GM12875 (cell line): Measurements from ENCODE around the gene LRBA.

Experiments used
- H3K4me3 ChIP-seq: one replicate; pipeline ENCODE4 v1.5.1; 2011; ENCODE audit warnings: low read depth, low read length, control low read depth
- TF ChIP-seq, protein P1 (sequence below): IDR thresholded peaks from 2 replicates; pipeline ENCODE4 v1.5.1; 2011; ENCODE audit warnings: low read depth, mild to moderate bottlenecking, control low read depth, inconsistent platforms, low read length, moderate library complexity, borderline replicate concordance; ENCODE audit not compliant: insufficient read depth

Gene LRBA

DNA sequence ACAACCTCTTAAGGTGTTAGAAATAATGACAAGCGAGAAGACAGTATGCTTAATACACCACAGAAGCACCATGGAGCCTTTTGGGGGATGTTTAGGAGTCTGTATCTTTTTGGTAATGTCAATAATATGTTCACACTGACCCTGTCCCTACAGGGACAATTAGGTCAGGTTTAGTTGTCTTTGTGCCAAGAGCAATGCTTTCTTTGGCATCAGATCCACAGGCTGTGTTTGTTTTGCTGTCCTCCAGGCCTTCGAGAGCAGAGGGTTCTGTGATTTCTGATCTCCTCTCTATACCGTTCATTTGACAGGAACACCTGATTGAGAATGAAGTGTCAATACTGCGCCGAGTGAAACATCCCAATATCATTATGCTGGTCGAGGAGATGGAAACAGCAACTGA lies 783.1 kb downstream of the LRBA start:
- no peak overlapping the region for H3K4me3 ChIP-seq
- TF ChIP-seq, protein P1, sequence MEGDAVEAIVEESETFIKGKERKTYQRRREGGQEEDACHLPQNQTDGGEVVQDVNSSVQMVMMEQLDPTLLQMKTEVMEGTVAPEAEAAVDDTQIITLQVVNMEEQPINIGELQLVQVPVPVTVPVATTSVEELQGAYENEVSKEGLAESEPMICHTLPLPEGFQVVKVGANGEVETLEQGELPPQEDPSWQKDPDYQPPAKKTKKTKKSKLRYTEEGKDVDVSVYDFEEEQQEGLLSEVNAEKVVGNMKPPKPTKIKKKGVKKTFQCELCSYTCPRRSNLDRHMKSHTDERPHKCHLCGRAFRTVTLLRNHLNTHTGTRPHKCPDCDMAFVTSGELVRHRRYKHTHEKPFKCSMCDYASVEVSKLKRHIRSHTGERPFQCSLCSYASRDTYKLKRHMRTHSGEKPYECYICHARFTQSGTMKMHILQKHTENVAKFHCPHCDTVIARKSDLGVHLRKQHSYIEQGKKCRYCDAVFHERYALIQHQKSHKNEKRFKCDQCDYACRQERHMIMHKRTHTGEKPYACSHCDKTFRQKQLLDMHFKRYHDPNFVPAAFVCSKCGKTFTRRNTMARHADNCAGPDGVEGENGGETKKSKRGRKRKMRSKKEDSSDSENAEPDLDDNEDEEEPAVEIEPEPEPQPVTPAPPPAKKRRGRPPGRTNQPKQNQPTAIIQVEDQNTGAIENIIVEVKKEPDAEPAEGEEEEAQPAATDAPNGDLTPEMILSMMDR: no peak

- TF ChIP-seq, protein P1: no peak
- H3K4me3 ChIP-seq: no peak overlapping the region
Observed at GRCh38 chr4:150231107-150231770, 783.8 kb downstream of the LRBA start.

DNA sequence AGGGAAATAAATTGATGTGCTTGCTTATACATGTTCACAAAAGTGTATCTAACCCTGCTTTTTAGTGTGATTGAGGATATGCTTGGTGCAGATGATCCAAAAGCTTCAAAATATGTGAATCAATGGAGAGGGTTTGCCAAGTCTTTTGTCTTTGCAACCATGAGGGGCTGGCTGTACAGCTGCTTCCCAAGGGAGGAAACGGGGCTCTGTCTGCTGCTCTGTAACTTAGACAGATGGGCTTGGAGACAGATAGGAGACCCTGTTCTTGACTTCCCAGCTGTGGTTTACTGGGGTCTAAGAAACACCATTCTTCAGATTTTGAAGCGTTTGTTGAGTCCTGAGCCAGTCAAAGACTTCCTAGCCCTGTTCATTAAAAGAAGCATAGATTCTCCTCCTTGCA lies 784.5 kb downstream of the LRBA start:
- no peak overlapping the region for H3K4me3 ChIP-seq
- TF ChIP-seq, protein P1: no peak

DNA sequence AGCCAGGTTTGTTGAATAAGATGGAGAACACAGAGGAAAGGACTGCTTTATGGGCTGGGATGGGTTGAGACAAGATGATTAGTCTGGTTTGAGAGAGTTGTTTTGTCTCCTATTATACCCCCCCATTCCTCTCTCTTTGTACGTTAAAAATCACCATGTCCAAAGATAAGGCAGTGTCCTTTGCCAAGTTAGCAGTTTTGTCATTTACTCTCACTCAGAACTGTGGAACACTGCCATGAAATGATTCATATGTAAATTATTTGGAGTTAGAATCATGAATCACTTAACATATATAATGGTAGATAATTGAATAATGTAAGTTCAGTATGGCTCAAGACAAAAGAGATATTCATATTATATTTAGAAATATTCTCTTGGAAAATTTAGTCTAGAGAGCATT lies 785.6 kb downstream of the LRBA start:
- TF ChIP-seq, protein P1: no peak
- H3K4me3 ChIP-seq: no peak overlapping the region

GRCh38 chr4:150224896-150225591 lies 790.0 kb downstream of the LRBA start:
- TF ChIP-seq, protein P1: no peak
- H3K4me3 ChIP-seq: no peak overlapping the region

GRCh38 chr4:150219841-150220240 lies 795.2 kb downstream of the LRBA start:
- H3K4me3 ChIP-seq: no peak overlapping the region
- TF ChIP-seq, protein P1: no peak

- no peak overlapping the region for H3K4me3 ChIP-seq
- TF ChIP-seq, protein P1: no peak
Observed at GRCh38 chr4:150218447-150218846, 796.6 kb downstream of the LRBA start.
